ENCODE results near the gene RPL31. TPM values are rescaled to one million over a fixed set of nuclear protein-coding genes. Genes with fewer than 3 reads are reported as not detected.

Gene RPL31
- total RNA-seq, 1 experiment from 2014 or later: 1,893 TPM

DNA sequence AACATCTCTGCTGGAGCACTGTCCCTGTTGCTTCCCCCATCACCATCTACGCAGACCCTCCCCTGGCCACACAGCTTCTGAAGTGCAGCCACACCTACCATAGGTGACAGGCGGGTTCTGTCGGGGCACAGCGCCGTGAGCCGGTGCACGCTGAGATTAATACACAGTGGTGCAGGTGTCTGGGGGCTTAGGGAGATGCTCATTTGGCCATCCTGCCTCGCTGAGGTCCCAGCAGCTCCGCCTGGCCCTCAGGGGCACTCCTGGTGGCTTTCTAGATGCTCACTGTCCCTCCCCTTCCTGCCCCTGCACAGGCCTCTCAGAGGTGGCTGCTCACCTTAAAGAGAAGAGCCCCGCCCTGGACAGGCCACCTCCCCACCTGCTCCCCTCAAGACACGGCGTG, 18.9 kb upstream of the RPL31 start:
- Histone ChIP-seq H3T11ph (ENCODE audit: low read length) (no peak overlapping the region), H3K56ac (ENCODE audit: insufficient read length, low read depth, low read length) (no peak overlapping the region), H2BK20ac (ENCODE audit: low read depth, low read length, poor library complexity, severe bottlenecking) (no peak overlapping the region), H4K20me1 (ENCODE audit: control insufficient read depth, insufficient read depth, insufficient read length) (peaks cover 5% of the 10 kb centered on the region), H3K79me2 (ENCODE audit: insufficient read depth, low read length) (no peaks in the 10 kb centered on the region), H4K91ac (ENCODE audit: insufficient read length, low read depth, low read length) (no peak overlapping the region), H3K4me2 (ENCODE audit: insufficient read depth, insufficient read length, low read length) (no peak overlapping the region), H2BK5ac (ENCODE audit: insufficient read length, low read length) (no peak overlapping the region), H2BK12ac (ENCODE audit: insufficient read length, low read depth, low read length) (no peak overlapping the region), H3K4ac (ENCODE audit: low read depth, low read length) (no peak overlapping the region), H3K4me1 (ENCODE audit: insufficient read depth, low read length) (no peaks in the 10 kb centered on the region), H3K9ac (ENCODE audit: extremely low read depth, insufficient read length, low read length) (no peak overlapping the region), H2BK15ac (ENCODE audit: low read depth, low read length) (no peak overlapping the region), H3K18ac (ENCODE audit: insufficient read length, low read depth, low read length) (no peak overlapping the region), H3K23me2 (ENCODE audit: insufficient read length, low read depth, low read length, poor library complexity, severe bottlenecking) (no peaks in the 10 kb centered on the region), H3K27me3 (ENCODE audit: insufficient read depth, low read length) (no peaks in the 10 kb centered on the region), H4K5ac (ENCODE audit: insufficient read length, low read depth, low read length) (no peak overlapping the region), H3K14ac (ENCODE audit: insufficient read depth, low read length) (no peak overlapping the region), H2BK120ac (ENCODE audit: low read depth, low read length, poor library complexity, severe bottlenecking) (no peak overlapping the region), H3K9me3 (ENCODE audit: control insufficient read depth, low read depth, low read length) (no peaks in the 10 kb centered on the region), H3K23ac (ENCODE audit: insufficient read length, low read depth, low read length) (no peak overlapping the region), H4K8ac (replicated peaks; ENCODE audit: insufficient read length, low read depth, low read length) (no peak overlapping the region), H2AFZ (ENCODE audit: low read length) (no peak overlapping the region), H2AK5ac (ENCODE audit: insufficient read length, low read length) (no peak overlapping the region), H3K27ac (ENCODE audit: insufficient read length, low read depth, low read length) (no peak overlapping the region), H3K79me1 (ENCODE audit: insufficient read depth, low read depth, low read length, poor library complexity, severe bottlenecking) (no peaks in the 10 kb centered on the region)
- DNase-seq: no peak
- peak overlapping the region in 1 of 3 experiments; percentile 79; a peak in 1 of 7 replicates for H3K27ac Mint-ChIP-seq
- H3K4me1 Mint-ChIP-seq: peaks cover 16% of the 10 kb centered on the region in 2 experiments
- no peak overlapping the region for H3K4me3 Mint-ChIP-seq
- no peaks in the 10 kb centered on the region for H3K36me3 Mint-ChIP-seq (ENCODE audit: insufficient read depth in 1 of 3, low read depth in 3 of 3)
- H3K27me3 Mint-ChIP-seq (ENCODE audit: low read depth): peaks cover 2% of the 10 kb centered on the region; the same call in 1 of the 2 replicates
- WGBS (ENCODE audit: extremely low coverage, insufficient read length, low lambda C conversion rate): no CpG with 5 or more reads among the region's 12 CpGs
- no peak for TF ChIP-seq CTCF (conservative IDR thresholded peaks at IDR 0.05)
- H3K9me3 Mint-ChIP-seq: no peaks in the 10 kb centered on the region; a peak in 1 of 5 replicates
